GM04503 (cell line): ENCODE data around the gene KRT3.
"Not testable (repeated sequence)": the region's sequence is repeated elsewhere in the genome, so short reads cannot be mapped to it uniquely, and the experiment has no call there.

Experiments
- DNase-seq: peaks from one replicate; pipeline ENCODE4 v3.0.0-alpha.2; 2012; ENCODE audit warnings: low read depth

KRT3 gene

DNA sequence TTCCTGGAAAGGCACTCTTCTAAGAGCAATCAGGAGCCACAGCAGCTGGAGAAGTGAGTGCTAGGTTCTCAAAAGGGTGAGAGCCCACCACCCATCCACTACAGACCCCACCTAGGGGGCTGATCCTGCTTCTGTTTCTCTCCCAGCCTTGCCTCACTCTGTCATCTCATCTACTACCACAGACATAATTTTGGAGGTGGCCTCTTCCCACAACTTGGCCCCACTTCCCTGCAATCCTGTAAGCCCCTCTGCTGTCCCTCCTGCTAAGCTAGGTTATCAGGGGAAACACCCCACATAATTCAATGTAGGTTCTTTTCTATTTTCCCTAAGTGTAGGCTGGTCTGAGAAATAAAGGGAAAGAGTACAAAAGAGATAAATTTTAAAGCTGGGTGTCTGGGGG, 35.3 kb downstream of the KRT3 start:
- no peak for DNase-seq

GRCh38 chr12:52759695-52760094, 36.2 kb downstream of the KRT3 start:
- DNase-seq, result no peak

- DNase-seq, result no peak
These were observed 36.7 kb downstream of the KRT3 start for GRCh38 chr12:52759218-52759617.

GRCh38 chr12:52757449-52758176, 38.3 kb downstream of the KRT3 start:
- DNase-seq, result no peak

DNA sequence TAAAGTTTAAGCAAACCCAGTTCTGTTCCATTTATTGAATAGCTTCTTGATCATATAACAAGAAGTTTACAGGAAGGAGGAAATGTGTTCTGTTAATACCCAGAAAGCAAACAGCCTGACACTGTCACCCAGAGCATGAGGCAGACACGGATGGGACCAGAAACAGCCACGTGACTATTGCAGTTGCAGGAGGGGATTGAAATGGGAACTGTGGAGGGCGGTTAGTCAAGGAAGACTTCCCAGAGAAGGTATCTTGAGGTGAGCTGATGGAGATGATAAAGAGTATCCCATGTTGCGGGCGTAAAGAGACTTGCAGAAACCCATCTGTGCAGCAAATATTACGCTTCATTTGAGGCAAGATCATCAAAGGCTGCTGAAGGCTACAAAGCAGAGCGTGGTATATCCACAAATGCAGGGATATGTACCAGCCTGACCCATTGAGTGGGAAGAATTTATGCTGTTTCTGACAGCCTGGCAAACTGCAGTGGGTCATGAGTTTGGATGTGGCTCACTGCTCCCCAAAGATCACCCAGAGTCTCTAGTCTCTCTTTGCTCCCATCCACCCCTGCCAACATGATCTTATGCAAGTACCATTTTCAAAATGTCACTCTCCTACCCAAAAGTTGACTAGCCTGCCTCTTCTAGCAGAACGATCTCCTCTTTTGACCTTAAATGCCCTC, 39.5 kb downstream of the KRT3 start:
- no peak for DNase-seq

GRCh38 chr12:52755533-52755932, 40.4 kb downstream of the KRT3 start:
- no peak for DNase-seq

DNA sequence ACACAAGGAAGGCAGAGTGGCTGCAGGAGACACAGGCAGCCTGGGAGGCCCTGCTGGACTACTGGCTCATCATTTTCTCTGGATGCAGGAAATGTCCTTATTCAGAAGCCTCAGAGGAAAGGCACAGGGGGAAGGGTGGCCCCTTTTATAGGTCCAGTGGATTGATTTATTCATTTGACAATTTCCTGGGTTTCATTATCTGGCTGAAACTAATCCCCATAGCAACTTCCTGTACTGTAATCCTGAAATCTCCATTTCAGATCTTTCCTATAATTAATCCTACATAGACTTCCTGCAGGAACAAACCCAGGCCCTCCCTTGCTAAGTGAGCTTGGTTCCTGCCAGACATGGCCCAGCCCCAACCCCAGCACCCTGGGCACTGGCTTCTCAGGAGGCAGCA, 41.8 kb downstream of the KRT3 start:
- DNase-seq, result no peak

DNA sequence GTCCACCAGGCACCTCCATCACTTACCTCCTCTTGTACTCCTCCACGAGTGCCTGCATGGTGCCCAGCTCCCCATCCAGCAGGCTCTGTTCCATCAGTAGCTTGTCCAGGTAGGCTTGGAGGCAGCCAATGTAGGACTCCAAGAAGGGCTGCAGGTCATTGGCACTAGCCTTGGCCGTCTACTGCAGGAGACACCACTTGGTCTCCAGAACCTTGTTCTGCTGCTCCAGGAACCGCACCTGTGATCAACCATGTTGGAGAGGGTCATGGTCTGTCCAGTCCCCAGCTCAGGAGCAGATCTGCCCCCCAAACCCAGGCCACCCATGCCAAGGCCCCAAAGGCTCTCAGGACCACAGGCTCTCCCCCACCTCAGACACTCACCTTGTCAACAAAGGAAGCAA, 42.6 kb downstream of the KRT3 start:
- no peak for DNase-seq

DNA sequence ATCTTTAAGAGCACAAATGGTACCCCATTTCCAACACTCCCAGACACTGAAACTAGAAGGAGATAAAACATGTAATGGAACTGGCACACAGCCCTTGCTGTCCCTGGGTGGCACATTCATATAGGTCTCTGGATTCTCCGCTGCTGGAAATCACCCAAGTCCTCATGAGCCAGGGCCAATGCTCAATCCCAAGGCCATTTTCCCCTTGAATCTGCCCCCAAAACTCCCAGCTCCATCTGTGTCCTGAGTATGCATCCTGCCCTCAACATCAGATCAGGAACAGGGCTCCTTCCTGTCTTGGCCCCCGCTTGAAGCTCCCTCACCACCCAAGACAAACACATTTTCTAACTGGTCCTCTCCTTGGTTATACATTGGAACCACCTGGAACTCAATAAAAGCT, 43.4 kb downstream of the KRT3 start:
- no peak for DNase-seq

GRCh38 chr12:52751795-52752194, 44.1 kb downstream of the KRT3 start:
- DNase-seq, result no peak

- DNase-seq, result not testable (repeated sequence)
These were observed 45.4 kb downstream of the KRT3 start for GRCh38 chr12:52750532-52750931.

- DNase-seq, result no peak
These were observed 46.1 kb downstream of the KRT3 start for GRCh38 chr12:52749827-52750226.

DNA sequence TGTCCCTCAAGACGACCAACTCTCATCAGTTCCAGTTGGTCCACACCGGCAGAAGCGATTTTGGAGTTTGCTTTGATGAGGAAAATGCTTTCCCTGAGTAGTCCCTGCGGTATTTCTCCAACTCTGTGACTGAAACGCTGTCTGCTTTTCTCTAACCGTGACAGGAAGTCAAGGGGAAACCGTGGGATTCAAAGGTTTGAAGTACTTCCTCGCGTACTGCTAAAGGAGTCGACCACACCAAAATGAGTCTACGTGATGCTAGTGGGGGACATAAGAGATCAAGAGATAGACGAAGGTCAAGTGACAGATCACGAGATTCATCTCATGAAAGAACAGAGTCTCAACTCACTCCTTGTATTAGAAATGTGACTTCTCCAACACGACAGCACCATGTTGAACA, 47.3 kb downstream of the KRT3 start:
- DNase-seq, result no peak

DNA sequence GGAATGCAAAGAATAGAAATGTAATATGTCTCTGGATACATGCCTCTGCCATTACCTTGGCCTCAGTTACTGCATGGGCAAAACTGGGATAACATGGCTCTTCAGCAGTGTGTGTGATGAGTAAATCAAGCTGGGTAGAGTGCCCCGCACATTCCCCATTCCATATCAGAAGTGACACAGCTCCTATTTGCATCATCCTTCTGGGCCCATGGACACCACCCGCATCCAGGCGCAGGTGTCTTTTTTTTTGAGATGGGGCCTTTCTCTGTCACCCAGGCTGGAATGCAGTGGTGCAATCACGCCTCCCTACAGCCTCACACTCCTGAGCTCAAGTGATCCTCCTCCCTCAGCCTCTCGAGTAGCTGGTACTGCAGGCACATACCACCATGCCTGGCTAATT, 50.4 kb downstream of the KRT3 start:
- DNase-seq, result no peak

- no peak for DNase-seq
These were observed 51.3 kb downstream of the KRT3 start for GRCh38 chr12:52744493-52745156.

- no peak for DNase-seq
These were observed 53.0 kb downstream of the KRT3 start for GRCh38 chr12:52742822-52743457.

- DNase-seq, result no peak
These were observed 53.7 kb downstream of the KRT3 start for GRCh38 chr12:52742196-52742580.

DNA sequence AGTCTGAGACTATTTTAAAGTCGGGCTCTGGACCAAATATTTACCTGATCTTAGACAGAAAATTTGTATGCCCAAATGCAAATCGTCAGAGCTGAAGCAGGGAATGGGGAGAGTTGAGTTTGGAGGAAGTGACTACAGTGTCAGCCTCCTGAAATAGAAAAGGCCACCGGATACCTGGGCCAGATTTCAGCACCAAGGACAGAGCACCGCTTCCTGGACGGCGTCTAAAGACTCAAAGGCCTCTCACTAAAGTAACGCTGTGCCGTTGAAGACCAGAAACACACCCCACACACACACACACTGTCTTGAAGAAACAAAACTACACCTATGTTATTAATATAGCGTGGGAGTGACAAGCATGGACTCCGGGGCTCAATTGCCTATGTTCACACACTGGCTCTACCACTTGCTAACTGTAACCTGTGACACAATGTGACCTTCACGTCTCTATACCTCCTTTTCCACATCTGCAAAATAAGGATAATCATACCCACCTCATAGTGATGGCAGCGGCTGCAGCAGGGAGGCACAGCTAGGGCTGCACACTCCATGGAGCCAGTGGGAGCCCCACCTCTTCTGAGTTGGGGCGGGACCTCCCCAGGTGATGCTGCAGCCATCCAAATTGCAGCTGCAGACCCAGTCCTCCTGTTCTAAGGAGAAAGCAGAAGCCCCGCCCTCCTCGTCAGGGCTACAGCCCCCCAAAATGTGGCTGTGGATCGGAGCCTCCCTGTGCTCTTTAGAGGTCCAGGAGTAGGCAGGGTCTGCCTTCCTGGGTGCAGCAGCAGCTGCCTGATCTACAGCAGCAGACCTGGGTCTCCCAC, 54.3 kb downstream of the KRT3 start:
- DNase-seq, result no peak

GRCh38 chr12:52740584-52740983, 55.3 kb downstream of the KRT3 start:
- DNase-seq, result no peak

DNA sequence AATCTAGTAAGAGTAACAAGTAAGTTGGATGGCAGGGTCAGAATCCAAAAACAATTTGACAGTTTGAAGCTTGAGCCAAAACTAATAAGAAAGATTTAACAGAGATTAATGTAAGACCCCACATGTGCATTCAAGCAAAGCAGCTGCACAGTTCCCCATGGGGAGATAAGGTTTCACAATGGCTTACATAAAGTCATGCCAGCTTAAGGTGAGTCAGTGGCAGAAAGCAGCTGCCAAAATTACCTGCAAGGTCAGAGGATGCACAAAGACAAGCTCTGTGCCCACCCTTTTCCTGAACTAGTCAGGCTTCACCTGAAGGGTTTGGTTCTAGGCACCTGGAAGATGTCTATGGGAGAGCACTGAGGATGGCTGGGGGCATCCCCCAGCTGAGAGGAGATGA, 56.0 kb downstream of the KRT3 start:
- no peak for DNase-seq
